ENCODE results near the gene TYW5. TPM values are rescaled to one million over a fixed set of nuclear protein-coding genes. Genes with fewer than 3 reads are reported as not detected.
"Not testable (repeated sequence)": the region's sequence is repeated elsewhere in the genome, so short reads cannot be mapped to it uniquely, and the experiment has no call there.

TYW5 gene
- total and polyA plus RNA-seq, 12 donors = 4.6 to 16.9 (median 7.9) TPM

DNA sequence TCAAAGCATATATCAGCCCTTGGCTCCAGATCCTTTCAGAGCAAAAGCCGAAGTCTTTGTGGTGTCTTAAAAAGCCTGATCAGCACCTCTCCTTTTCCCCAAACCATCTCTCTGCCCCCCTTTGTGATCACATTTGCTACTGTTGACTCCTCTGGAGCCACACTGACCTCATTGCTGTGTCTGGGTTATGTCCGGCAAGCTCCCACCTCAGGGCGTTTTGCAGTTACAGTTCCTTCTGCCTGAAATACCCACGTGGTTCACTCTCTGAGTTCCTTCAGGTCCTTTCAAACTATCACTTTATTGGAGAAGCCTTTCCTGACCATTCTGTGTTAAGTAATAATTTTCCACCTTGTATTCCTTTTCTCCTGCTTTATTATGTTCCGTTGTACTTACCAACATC lies 32.4 kb downstream of the TYW5 start:
- intact Hi-C loops (cut with DNase I) = no loop called here
- Histone ChIP-seq H3K9me3 (replicated peaks in 1 of 3) (no peaks in the 10 kb centered on the region), H3K4me3 (no peak overlapping the region), H3K4me1 (replicated peaks in 1 of 2) (peaks cover 0 to 17% of the 10 kb centered on the region in 2 donors), H3K27me3 (no peaks in the 10 kb centered on the region), H3K36me3 (replicated peaks in 1 of 2) (no peaks in the 10 kb centered on the region), H3K27ac (no peak overlapping the region)
- TF ChIP-seq POLR2A (IDR thresholded peaks at IDR 0.05) = no peak
- TF ChIP-seq, protein P1, sequence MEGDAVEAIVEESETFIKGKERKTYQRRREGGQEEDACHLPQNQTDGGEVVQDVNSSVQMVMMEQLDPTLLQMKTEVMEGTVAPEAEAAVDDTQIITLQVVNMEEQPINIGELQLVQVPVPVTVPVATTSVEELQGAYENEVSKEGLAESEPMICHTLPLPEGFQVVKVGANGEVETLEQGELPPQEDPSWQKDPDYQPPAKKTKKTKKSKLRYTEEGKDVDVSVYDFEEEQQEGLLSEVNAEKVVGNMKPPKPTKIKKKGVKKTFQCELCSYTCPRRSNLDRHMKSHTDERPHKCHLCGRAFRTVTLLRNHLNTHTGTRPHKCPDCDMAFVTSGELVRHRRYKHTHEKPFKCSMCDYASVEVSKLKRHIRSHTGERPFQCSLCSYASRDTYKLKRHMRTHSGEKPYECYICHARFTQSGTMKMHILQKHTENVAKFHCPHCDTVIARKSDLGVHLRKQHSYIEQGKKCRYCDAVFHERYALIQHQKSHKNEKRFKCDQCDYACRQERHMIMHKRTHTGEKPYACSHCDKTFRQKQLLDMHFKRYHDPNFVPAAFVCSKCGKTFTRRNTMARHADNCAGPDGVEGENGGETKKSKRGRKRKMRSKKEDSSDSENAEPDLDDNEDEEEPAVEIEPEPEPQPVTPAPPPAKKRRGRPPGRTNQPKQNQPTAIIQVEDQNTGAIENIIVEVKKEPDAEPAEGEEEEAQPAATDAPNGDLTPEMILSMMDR (IDR thresholded peaks at IDR 0.05) = no peak
- 61 to 67% (median 66%) methylated on average over 5 of the region's 5 CpGs for WGBS, 4 donors
- DNase-seq = peak in 1 of 7 donors; percentile 63

DNA sequence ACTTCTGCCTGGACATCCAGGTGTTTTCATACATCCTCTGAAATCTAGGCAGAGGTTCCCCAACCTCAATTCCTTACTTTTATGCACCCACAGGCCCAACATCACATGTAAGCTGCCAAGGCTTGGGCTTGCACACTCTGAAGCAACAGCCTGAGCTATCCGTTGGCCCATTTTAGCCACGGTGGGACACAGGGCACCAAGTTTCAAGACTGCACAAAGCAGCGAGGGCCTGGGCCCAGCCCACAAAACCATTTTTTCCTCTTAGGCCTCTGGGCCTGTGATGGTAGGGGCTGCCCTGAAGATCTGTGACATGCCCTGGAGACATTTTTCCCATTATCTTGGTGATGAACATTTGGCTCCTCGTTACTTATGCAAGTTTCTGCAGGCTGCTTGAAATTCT lies 38.3 kb downstream of the TYW5 start:
- H3K9me3 ChIP-seq (replicated peaks in 1 of 3) = no peaks in the 10 kb centered on the region
- 85 to 98% (median 96%) methylated on average over 4 of the region's 4 CpGs for WGBS, 4 donors
- no peaks in the 10 kb centered on the region for H3K36me3 ChIP-seq (replicated peaks in 1 of 2)
- H3K4me3 ChIP-seq = no peak overlapping the region
- H3K27me3 ChIP-seq = no peaks in the 10 kb centered on the region
- peaks cover 4 to 26% of the 10 kb centered on the region in 2 donors for H3K4me1 ChIP-seq (replicated peaks in 1 of 2)
- DNase-seq = no peak
- intact Hi-C loops (cut with DNase I) = no loop called here
- no peak overlapping the region for H3K27ac ChIP-seq
- TF ChIP-seq POLR2A (IDR thresholded peaks at IDR 0.05) = no peak
- TF ChIP-seq, protein P1 (IDR thresholded peaks at IDR 0.05) = no peak

DNA sequence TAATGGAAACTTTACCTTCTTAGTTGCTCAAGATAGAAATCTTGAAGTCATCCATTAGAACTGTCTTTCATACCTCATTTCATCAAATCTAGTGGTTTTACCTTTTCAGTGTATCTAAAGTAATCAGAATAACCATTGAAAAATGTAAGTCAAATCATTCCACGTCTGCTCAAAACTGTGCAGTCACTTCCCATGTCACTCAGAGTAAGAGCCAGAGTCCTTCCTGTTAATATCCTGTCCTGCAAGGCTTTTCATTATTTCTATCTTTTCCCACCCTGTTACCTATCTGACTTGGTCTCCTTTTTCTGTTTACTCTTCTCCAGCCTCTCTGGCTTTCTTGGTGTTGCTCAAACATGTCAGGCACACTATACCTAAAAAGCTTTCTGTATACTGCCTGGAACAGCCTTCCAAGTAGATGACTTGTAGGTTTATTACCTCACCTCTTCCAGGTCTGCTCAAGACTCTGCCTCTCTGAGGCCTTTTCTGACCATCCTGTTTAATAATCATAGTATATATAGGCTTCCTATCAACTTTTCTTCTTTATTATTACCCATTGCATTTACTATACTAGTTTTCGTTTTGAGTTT lies 40.8 kb downstream of the TYW5 start:
- intact Hi-C loops (cut with DNase I) = no loop called here
- H3K4me1 ChIP-seq (replicated peaks in 1 of 2) = peaks cover 9 to 32% of the 10 kb centered on the region in 2 donors
- no peak for DNase-seq
- no peaks in the 10 kb centered on the region for H3K9me3 ChIP-seq (replicated peaks in 1 of 3)
- H3K27ac ChIP-seq = no peak overlapping the region
- TF ChIP-seq POLR2A (IDR thresholded peaks at IDR 0.05) = no peak
- TF ChIP-seq, protein P1 (IDR thresholded peaks at IDR 0.05) = no peak
- no peaks in the 10 kb centered on the region for H3K36me3 ChIP-seq (replicated peaks in 1 of 2)
- 57 to 71% (median 66%) methylated on average over 2 of the region's 2 CpGs for WGBS, 4 donors
- H3K27me3 ChIP-seq = no peaks in the 10 kb centered on the region
- no peak overlapping the region for H3K4me3 ChIP-seq

DNA sequence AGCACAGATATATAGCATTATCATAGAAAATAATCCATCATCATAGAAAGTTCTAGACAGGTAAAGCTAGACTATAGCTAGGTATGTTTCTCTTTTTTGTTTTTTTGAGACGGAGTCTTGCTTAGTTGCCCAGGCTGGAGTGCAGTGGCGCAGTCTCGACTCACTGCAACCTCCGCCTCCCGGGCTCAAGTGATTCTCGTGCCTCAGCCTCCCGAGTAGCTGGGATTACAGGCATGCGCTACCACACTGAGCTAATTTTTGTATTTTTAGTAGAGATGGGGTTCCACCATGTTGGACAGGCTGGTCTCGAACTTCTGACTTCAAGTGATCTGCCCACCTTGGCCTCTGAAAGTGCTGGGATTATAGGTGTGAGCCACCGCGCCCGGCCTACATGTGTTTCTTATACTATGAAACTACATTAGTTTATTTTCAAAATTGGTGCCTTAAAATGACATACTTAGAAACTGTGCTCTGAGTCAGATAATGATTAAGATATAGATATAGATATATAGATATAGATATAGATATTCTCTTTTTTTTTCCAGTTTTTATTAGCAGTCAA lies 42.7 kb downstream of the TYW5 start:
- DNase-seq; H3K36me3 ChIP-seq (replicated peaks in 1 of 2); intact Hi-C loops (cut with DNase I); H3K27me3 ChIP-seq; H3K9me3 ChIP-seq (replicated peaks in 1 of 3): not testable (repeated sequence)
- peak overlapping the region in 2 of 5 donors; percentile 94 to 98 for H3K27ac ChIP-seq
- H3K4me3 ChIP-seq = peak overlapping the region in 2 of 4 donors; percentile 65 to 95
- peaks cover 9 to 32% of the 10 kb centered on the region in 2 donors for H3K4me1 ChIP-seq (replicated peaks in 1 of 2)
- WGBS, 4 donors = 91 to 96% (median 92%) methylated on average over 12 of the region's 12 CpGs

DNA sequence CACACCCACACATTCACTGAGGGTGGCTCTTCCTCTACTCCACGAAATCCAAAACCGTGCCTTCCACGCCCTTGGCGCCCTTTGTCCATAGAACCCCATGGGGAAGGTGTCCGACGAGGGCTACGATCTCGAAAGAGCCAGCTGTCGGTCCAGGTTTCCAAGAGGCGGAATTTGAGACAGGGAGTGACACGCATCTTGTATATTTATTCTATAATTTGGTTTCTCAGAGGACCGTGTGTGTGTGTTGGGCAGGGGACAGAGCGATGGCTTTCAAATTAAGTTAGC lies 43.5 kb downstream of the TYW5 start:
- TF ChIP-seq POLR2A (IDR thresholded peaks at IDR 0.05) = no peak
- TF ChIP-seq, protein P1 (IDR thresholded peaks at IDR 0.05) = no peak
- Histone ChIP-seq H3K36me3 (replicated peaks in 1 of 2) (no peaks in the 10 kb centered on the region), H3K4me3 (peak overlapping the region; percentile 65 to 95 (median 86)), H3K27me3 (no peaks in the 10 kb centered on the region), H3K4me1 (replicated peaks in 1 of 2) (peaks cover 9 to 32% of the 10 kb centered on the region in 2 donors), H3K9me3 (replicated peaks in 1 of 3) (no peaks in the 10 kb centered on the region), H3K27ac (peak overlapping the region; percentile 88 to 98 (median 98))
- no peak for DNase-seq
- intact Hi-C loops (cut with DNase I) = no loop called here
- WGBS, 4 donors = 0 to 1% (median 1%) methylated on average over 13 of the region's 13 CpGs
